Osteoblast (primary cell): Measurements from ENCODE around the gene FLT1. TPM values are rescaled to one million over a fixed set of nuclear protein-coding genes. Genes with fewer than 3 reads are reported as not detected.

Source experiments
- DNase-seq: peaks from one replicate; pipeline ENCODE4 v3.0.0; 2011; ENCODE audit warnings: low spot score, mixed read lengths; ENCODE audit not compliant: insufficient read length; ENCODE audit errors: missing footprints
- H2AFZ ChIP-seq: 2 replicates; pipeline ENCODE4 v1.6.0; 2011; ENCODE audit warnings: mild to moderate bottlenecking, low read length
- H3K27ac ChIP-seq: 2 replicates; pipeline ENCODE4 v1.5.1; 2011; ENCODE audit warnings: mild to moderate bottlenecking, low read depth, low read length, moderate library complexity
- H3K27me3 ChIP-seq: 2 replicates; pipeline ENCODE4 v1.6.0; 2012; ENCODE audit warnings: mild to moderate bottlenecking, control low read depth, inconsistent platforms, low read length, moderate library complexity; ENCODE audit not compliant: insufficient read depth
- H3K36me3 ChIP-seq: 2 replicates; pipeline ENCODE4 v1.5.1; 2011; ENCODE audit warnings: mild to moderate bottlenecking, low read length, control low read depth, moderate library complexity; ENCODE audit not compliant: insufficient read depth
- H3K4me1 ChIP-seq: 2 replicates; pipeline ENCODE4 v1.5.1; 2011; ENCODE audit warnings: mild to moderate bottlenecking, low read length, control low read depth, moderate library complexity; ENCODE audit not compliant: insufficient read depth
- H3K4me2 ChIP-seq: 2 replicates; pipeline ENCODE4 v1.6.0; 2011; ENCODE audit warnings: mild to moderate bottlenecking, low read length; ENCODE audit not compliant: insufficient read depth
- H3K4me3 ChIP-seq: fragments of 200-600 bp; sonication (generic); 3 replicates; pipeline ENCODE4 v1.5.1; 2012; ENCODE audit warnings: mild to moderate bottlenecking, low read length, inconsistent platforms; ENCODE audit not compliant: insufficient read depth
- H3K79me2 ChIP-seq: 2 replicates; pipeline ENCODE4 v1.6.0; 2012; ENCODE audit warnings: mild to moderate bottlenecking, low read length, control low read depth, inconsistent platforms; ENCODE audit not compliant: insufficient read depth
- H3K9me3 ChIP-seq: 2 replicates; pipeline ENCODE4 v1.5.1; 2011; ENCODE audit warnings: low read depth, low read length, control low read depth
- H4K20me1 ChIP-seq: 2 replicates; pipeline ENCODE4 v1.6.0; 2012; ENCODE audit warnings: mild to moderate bottlenecking, low read length, control low read depth; ENCODE audit not compliant: insufficient read depth
- CTCF ChIP-seq: IDR thresholded peaks from 2 replicates; pipeline ENCODE4 v1.5.1; 2011; ENCODE audit warnings: mild to moderate bottlenecking, low read depth, low read length, moderate library complexity; ENCODE audit errors: extremely low read depth
- total RNA-seq: library from RNA; depleted of rRNA; stranded (reverse); fragments of >200 nt; gene quantifications from 2 replicates; pipeline ENCODE4 v1.2.3, GENCODE V29; 2012

The FLT1 gene
- total RNA-seq, 1 donor = not detected

GRCh38 chr13:28349371-28349770, 145.6 kb downstream of the FLT1 start:
- TF ChIP-seq CTCF = no peak
- DNase-seq = no peak
- Histone ChIP-seq H3K4me2 (no peak overlapping the region), H2AFZ (no peak overlapping the region), H3K27ac (no peak overlapping the region), H3K4me1 (peaks cover 14% of the 10 kb centered on the region), H4K20me1 (no peaks in the 10 kb centered on the region), H3K4me3 (no peak overlapping the region), H3K79me2 (no peaks in the 10 kb centered on the region), H3K9me3 (no peaks in the 10 kb centered on the region), H3K36me3 (no peaks in the 10 kb centered on the region), H3K27me3 (no peaks in the 10 kb centered on the region)

- DNase-seq = no peak
- no peak overlapping the region for H3K27ac ChIP-seq
- H3K27me3 ChIP-seq = no peaks in the 10 kb centered on the region
- peaks cover 15% of the 10 kb centered on the region for H3K4me1 ChIP-seq
- H2AFZ ChIP-seq = peak overlapping the region; percentile 15
- no peaks in the 10 kb centered on the region for H3K36me3 ChIP-seq
- no peak for TF ChIP-seq CTCF
- no peaks in the 10 kb centered on the region for H3K9me3 ChIP-seq
- no peak overlapping the region for H3K4me3 ChIP-seq
- H4K20me1 ChIP-seq = no peaks in the 10 kb centered on the region
- H3K79me2 ChIP-seq = no peaks in the 10 kb centered on the region
- no peak overlapping the region for H3K4me2 ChIP-seq
Observed at GRCh38 chr13:28347456-28348371, 147.2 kb downstream of the FLT1 start.

GRCh38 chr13:28346154-28346553, 148.8 kb downstream of the FLT1 start:
- H2AFZ ChIP-seq = peak overlapping the region; percentile 32
- no peak for TF ChIP-seq CTCF
- H4K20me1 ChIP-seq = no peaks in the 10 kb centered on the region
- H3K4me3 ChIP-seq = no peak overlapping the region
- no peak for DNase-seq
- peaks cover 15% of the 10 kb centered on the region for H3K4me1 ChIP-seq
- no peak overlapping the region for H3K27ac ChIP-seq
- H3K79me2 ChIP-seq = no peaks in the 10 kb centered on the region
- H3K27me3 ChIP-seq = no peaks in the 10 kb centered on the region
- no peak overlapping the region for H3K4me2 ChIP-seq
- no peaks in the 10 kb centered on the region for H3K36me3 ChIP-seq
- H3K9me3 ChIP-seq = no peaks in the 10 kb centered on the region

- Histone ChIP-seq H3K27me3 (no peaks in the 10 kb centered on the region), H3K4me2 (no peak overlapping the region), H3K27ac (no peak overlapping the region), H3K36me3 (no peaks in the 10 kb centered on the region), H3K79me2 (no peaks in the 10 kb centered on the region), H4K20me1 (no peaks in the 10 kb centered on the region), H3K9me3 (no peaks in the 10 kb centered on the region), H3K4me3 (no peak overlapping the region), H3K4me1 (peaks cover 35% of the 10 kb centered on the region), H2AFZ (peak overlapping the region; percentile 70)
- DNase-seq = no peak
- no peak for TF ChIP-seq CTCF
Observed at GRCh38 chr13:28344163-28344562, 150.8 kb downstream of the FLT1 start.
